Metanephros (tissue), 1 donor: Measurements from ENCODE around the gene DNAJC4. TPM values are rescaled to one million over a fixed set of nuclear protein-coding genes. Genes with fewer than 3 reads are reported as not detected.

Experiments used
- total RNA-seq: library from RNA; depleted of rRNA; stranded (reverse); fragments of >200 nt; gene quantifications from one replicate; pipeline ENCODE4 v1.2.3, GENCODE V29; 2014

The DNAJC4 gene, protein sequence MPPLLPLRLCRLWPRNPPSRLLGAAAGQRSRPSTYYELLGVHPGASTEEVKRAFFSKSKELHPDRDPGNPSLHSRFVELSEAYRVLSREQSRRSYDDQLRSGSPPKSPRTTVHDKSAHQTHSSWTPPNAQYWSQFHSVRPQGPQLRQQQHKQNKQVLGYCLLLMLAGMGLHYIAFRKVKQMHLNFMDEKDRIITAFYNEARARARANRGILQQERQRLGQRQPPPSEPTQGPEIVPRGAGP
- total RNA-seq: 28.6 TPM

DNA sequence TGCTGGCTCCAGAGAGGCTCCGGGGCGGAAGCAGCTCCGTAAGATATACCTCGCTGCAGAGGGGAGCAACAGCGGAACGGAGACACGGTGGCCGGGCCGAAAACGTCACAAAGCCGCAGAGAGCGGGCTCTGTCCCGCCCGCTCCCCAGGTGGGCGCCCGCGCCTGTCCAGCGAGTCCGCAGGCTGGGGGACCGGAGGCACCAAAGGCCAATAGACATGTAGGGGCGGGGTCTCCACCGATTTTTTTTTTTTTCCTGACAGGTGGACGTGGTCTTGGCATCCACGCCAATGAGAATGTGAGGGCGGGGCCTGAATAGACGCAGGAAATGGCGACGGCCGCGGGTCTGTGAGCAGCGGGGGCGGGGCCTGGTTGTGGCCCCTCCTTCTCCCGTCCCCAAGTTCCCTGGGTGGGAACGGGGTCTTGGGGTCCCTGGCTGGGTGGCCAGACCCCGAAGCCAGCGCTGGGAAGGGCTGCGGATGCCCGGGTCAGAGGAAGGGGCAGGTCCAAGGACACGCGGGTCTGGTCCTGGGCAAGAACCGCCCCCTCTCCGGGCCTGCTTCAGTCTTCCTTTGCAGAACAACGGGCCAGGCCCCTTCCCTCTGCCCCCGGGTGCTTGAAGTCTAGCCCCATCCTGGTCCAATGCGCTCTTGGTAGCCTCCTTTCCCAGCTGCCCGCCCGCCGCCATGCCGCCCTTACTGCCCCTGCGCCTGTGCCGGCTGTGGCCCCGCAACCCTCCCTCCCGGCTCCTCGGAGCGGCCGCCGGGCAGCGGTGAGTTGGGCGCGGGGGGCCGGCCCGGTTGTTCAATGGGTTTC is at the start of gene DNAJC4:
Gene DNAJC4, plus strand, starts transcription at position 378 of the 814 bp plus-strand sequence. Its CDS starts 307 bp downstream, at position 685.

DNA sequence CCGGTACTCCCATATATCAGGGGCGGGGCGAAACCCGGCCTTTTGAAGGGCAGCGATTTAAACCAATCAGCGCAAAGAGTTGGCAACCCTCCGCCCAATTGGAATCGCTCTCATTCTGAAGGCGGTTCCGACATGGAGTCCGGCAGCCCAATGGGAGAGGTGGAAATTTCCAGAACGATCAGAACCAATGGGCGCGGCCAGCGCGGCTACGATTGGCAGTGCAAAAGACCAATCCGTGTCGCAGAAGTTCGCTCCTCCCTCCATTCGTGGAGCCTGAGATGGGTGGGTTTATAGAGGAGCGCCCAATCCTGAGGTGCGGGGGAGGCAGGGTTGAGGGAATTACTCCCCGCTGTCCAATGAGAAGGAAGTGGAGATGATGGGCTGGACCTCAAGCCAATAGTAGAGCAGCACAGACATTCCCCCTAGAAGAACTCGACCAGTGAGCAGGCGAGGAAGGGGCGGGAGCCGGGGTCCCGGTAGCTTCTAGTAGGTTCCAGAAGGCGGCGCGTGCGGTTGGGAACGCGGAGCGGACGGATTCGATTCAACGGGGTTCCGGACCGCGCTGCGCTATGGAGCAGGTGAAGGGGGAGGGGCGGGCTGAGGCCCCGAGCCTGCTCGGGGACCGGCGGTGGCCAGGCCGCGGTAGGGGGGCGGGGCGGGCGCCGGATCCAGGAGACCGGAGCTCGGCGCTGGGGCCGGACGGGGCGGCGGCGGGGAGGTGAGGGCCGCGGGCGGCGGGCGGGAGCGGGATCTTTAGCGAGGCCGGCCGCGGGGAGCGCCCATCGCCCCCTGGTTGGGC is 44.5 kb upstream of the DNAJC4 start, which contains the start of gene STIP1:
Gene STIP1, plus strand, starts transcription at position 479 of the 799 bp plus-strand sequence. Its CDS starts 91 bp downstream, at position 570.

GRCh38 chr11:64206457-64207255 is 23.7 kb upstream of the DNAJC4 start, which contains the start of gene FERMT3:
Gene FERMT3 (plus strand): TSS chr11:64206721. CDS start chr11:64207365, 644 bp downstream.

DNA sequence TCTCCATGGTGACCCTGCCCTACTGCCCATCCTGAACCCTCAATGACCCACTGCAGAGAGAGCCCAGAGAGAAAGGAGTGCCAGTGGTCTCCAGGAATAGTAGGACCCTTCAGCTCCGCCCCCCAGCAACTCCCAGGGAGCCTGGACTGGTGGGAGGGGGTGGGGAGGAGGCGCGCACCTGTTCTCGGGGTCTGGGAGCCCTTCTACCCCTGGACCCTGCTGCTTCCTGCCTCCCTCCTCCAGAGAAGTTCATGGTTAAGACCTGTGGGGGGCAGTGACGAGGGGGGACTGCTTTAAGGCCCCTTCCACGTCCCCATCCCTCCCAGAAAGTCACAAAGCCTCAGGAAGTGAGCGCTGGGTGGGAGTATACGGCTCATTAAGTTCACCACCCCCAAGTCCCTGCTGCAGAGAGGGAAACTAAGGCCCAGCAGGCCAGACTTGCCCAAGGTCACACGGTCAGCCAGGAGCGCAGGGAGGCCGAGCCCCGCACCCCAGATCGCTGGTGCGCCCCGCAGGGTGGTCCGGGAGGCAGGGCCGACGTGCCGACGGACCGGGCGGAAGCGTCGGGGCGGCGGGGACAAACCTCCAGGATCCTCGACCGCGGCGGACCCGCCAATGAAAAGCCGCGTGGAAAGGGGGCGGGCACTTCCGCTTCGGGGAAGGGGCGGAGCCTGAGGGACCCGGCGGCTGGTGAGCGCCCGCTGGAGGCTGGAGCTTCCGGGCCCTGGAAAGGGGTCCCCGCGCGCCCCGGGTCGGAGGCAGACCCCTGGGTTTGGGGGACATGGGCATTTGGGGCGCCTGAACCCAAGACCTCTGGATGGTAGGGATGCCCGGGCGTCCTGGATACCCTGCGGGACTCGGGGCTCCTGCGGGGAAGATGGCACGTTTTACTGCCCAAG is 4.5 kb upstream of the DNAJC4 start, which contains the start of the genes NUDT22 and TRPT1:
Gene NUDT22, plus strand, starts transcription at position 667 of the 899 bp plus-strand sequence. CDS start 379 bp downstream, outside the sequence.
Gene TRPT1, minus strand, starts transcription at position 579 of the 899 bp plus-strand sequence. Its CDS starts 326 bp downstream, at position 253.

GRCh38 chr11:64233913-64234586 is 3.7 kb downstream of the DNAJC4 start, which contains the start of gene VEGFB:
Gene VEGFB (plus strand): TSS chr11:64234584. CDS start chr11:64234834, 250 bp downstream.

DNA sequence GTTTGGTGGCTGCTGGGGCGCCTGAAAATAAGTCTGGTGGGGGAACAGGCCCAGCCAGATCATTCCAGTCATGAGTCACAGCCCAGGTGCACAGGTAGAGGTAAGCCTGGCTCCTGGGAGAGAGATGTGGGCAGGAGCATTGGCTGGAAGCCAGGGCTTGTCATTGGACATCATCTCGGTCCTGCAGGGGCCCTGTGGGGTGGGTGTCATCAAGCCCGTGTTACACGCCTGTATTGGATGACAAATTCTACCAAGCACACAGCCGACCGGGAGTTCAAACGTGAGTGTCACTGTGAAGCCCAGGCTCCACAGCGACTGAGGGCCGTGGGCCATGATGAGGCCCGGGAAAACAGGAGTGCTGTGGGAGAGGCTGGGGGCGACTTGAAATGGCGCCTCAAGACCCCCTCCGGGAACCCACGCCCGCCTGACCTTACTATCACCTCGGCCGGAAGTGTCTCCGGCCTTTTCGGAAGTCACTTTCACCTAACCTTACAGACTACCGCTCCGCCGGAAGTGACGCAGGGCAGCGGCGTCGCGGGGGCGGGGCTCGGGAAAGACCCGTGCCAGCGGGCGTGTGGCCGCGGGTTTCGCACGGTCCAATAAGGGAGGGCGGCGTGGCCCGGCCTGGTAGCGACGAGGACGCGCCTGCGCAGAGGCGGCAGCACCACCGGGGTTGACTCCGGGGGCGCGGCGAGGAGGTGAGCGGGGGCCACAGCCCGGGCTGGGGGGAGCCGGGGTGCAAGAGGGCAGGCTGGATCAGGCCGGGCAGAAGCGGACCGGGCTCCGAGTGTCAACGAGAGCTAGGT is 10.3 kb downstream of the DNAJC4 start, which contains the start of gene FKBP2:
Gene FKBP2, plus strand, starts transcription at position 661 of the 806 bp plus-strand sequence. CDS start 1,293 bp downstream, outside the sequence.

GRCh38 chr11:64246871-64247728 is 16.8 kb downstream of the DNAJC4 start, which contains the start of gene PPP1R14B:
Gene PPP1R14B (minus strand): TSS chr11:64246943. CDS start chr11:64246673, 270 bp downstream.

DNA sequence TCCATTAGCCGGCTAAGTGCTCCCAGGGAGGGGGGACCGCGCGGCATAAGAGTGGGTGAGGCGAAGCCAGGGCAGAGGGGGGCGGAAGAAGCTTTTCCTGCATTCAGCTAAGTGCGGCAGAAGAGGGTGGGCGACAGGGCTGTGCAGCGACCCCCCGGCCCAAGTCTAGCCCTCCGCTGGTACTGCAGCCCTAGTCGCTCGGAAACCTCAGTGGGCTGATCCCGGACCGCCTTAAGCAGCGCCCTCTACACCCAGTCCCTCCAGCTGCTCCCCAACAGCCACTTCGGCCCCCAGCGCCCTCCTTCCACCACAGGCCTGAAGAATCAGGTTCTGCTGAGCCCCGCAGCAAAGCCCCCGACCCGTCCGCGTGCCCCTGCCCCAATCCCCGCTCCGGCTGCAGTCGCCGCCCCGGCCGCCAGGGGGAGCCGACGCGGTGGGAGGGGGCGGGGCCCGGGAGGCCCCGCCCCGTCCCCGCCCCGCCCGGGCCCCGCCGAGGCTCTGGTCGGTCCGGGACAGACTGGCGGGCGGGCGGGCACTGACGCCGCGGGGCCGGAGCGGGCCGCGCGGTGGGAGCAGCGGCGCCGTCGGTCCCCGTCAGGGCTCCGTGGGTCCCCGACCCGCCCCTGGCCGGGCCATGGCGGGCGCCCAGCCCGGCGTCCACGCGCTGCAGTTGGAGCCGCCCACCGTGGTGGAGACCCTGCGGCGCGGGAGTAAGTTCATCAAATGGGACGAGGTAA is 20.8 kb downstream of the DNAJC4 start, which contains the start of gene PLCB3:
Gene PLCB3, plus strand, starts transcription at position 515 of the 737 bp plus-strand sequence. Its CDS starts 120 bp downstream, at position 635.

Other genes with a start within 250 kb of the DNAJC4 start
- 49.4 TPM for gene OTUB1, start 244.1 kb upstream of the DNAJC4 start, total RNA-seq
- gene FLRT1, start 194.6 kb upstream of the DNAJC4 start, total RNA-seq: 6.1 TPM
- gene MACROD1, start 64.4 kb upstream of the DNAJC4 start, total RNA-seq: 36.0 TPM
- gene STIP1, start 44.4 kb upstream of the DNAJC4 start, total RNA-seq: 114 TPM
- gene FERMT3, start 23.8 kb upstream of the DNAJC4 start, total RNA-seq: 13.4 TPM
- 35.5 TPM for gene TRPT1, start 4.4 kb upstream of the DNAJC4 start, total RNA-seq
- gene NUDT22, start 4.3 kb upstream of the DNAJC4 start, total RNA-seq: 51.3 TPM
- 50.6 TPM for gene VEGFB, start 4.0 kb downstream of the DNAJC4 start, total RNA-seq
- 104 TPM for gene FKBP2, start 10.5 kb downstream of the DNAJC4 start, total RNA-seq
- gene PPP1R14B, start 16.4 kb downstream of the DNAJC4 start, total RNA-seq: 48.6 TPM
- 16.9 TPM for gene PLCB3, start 21.0 kb downstream of the DNAJC4 start, total RNA-seq
- gene BAD, start 54.1 kb downstream of the DNAJC4 start, total RNA-seq: 101 TPM
- 13.6 TPM for gene GPR137, start 55.3 kb downstream of the DNAJC4 start, total RNA-seq
- not detected for gene KCNK4, start 60.8 kb downstream of the DNAJC4 start, total RNA-seq
- gene CATSPERZ, start 69.8 kb downstream of the DNAJC4 start, total RNA-seq: not detected
- gene ESRRA, start 75.0 kb downstream of the DNAJC4 start, total RNA-seq: 29.7 TPM
- gene TRMT112, start 87.0 kb downstream of the DNAJC4 start, total RNA-seq: 194 TPM
- gene PRDX5, start 87.6 kb downstream of the DNAJC4 start, total RNA-seq: 138 TPM
- 10.8 TPM for gene CCDC88B, start 109.7 kb downstream of the DNAJC4 start, total RNA-seq
- gene RPS6KA4, start 128.6 kb downstream of the DNAJC4 start, total RNA-seq: 16.8 TPM